Fibroblast of mammary gland (primary cell): Measurements from ENCODE around the gene LRP10.
A peak's percentile ranks its signal among the peaks of the same experiment; 100 is the strongest.

Experiments
- DNase-seq: peaks from one replicate; pipeline ENCODE4 v3.0.0-alpha.2; 2010; ENCODE audit warnings: low read depth
- H3K4me3 ChIP-seq: 2 replicates; pipeline ENCODE4 v1.5.1; 2011; ENCODE audit warnings: low read depth, mild to moderate bottlenecking, low read length, moderate library complexity; ENCODE audit not compliant: control insufficient read depth
- TF ChIP-seq, protein P1 (sequence below): conservative IDR thresholded peaks from 2 replicates; pipeline ENCODE4 v1.5.1; 2011; ENCODE audit warnings: low read depth, low read length, inconsistent platforms; ENCODE audit not compliant: control insufficient read depth, insufficient read depth

Gene LRP10

DNA sequence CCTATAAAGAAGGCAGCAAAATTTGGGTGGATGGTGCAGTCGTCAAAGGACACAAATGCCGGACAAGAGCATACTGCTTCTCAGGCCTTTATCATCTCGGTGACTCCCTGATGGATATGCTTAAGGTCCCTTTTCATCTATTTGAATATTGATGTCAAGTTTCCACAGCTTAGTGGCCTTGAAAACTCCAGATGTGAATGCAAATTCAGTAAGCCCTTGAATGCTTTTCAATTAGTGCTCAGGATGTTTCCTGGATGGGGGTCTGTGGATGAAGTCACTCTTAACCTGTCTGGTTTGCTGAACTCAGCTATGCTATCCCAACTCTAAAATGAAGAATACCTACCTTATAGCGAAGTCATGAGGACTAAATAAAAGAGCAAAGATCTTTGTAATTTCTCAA, 22.2 kb downstream of the LRP10 start:
- TF ChIP-seq, protein P1, sequence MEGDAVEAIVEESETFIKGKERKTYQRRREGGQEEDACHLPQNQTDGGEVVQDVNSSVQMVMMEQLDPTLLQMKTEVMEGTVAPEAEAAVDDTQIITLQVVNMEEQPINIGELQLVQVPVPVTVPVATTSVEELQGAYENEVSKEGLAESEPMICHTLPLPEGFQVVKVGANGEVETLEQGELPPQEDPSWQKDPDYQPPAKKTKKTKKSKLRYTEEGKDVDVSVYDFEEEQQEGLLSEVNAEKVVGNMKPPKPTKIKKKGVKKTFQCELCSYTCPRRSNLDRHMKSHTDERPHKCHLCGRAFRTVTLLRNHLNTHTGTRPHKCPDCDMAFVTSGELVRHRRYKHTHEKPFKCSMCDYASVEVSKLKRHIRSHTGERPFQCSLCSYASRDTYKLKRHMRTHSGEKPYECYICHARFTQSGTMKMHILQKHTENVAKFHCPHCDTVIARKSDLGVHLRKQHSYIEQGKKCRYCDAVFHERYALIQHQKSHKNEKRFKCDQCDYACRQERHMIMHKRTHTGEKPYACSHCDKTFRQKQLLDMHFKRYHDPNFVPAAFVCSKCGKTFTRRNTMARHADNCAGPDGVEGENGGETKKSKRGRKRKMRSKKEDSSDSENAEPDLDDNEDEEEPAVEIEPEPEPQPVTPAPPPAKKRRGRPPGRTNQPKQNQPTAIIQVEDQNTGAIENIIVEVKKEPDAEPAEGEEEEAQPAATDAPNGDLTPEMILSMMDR: no peak
- H3K4me3 ChIP-seq: no peak overlapping the region
- no peak for DNase-seq

- TF ChIP-seq, protein P1: no peak
- DNase-seq: no peak
- H3K4me3 ChIP-seq: no peak overlapping the region
Measured at GRCh38 chr14:22895402-22895801, 23.9 kb downstream of the LRP10 start.

DNA sequence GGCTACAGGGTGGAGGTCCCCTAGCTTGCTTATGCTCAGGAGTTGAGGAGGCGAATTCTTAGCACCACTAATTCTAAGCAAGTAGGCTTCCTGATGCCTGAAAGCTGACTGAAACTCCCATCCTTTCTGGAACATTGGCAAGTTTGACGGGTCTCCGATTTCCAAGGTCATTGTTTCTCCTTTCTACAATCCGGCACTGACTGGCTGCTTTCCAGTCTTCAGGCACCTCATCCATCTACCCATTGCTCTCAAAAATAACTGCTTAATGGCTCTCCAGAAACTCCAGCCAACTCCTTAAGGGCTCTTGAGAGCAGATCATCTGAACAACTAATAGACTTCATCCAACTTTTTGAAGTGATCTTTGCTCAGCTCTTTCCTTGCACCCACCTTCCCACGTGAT, 24.8 kb downstream of the LRP10 start:
- no peak for DNase-seq
- no peak overlapping the region for H3K4me3 ChIP-seq
- TF ChIP-seq, protein P1: no peak

- H3K4me3 ChIP-seq: no peak overlapping the region
- TF ChIP-seq, protein P1: no peak
- DNase-seq: no peak
Measured at GRCh38 chr14:22896760-22897159, 25.2 kb downstream of the LRP10 start.

DNA sequence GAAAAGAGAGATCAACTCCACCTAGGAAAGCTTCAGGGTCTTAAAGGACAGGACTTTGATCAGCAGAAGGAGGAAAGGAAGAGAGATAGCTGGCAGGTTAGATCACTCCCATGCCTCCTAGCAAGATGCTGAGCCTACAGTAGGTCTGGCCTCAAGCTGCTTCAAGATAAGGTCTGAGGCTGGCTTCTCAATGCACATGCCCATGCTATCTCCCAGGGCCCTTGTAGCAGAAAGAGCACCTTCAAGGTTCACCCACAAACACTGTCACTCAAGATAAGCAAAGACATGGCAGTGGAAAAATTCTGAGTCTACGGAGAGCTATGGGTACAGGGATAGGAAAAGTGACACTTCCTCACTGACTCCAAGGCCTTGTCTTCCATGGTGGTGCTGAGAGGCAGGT, 25.8 kb downstream of the LRP10 start:
- no peak overlapping the region for H3K4me3 ChIP-seq
- TF ChIP-seq, protein P1: no peak
- DNase-seq: no peak

GRCh38 chr14:22898302-22899090, 27.0 kb downstream of the LRP10 start:
- TF ChIP-seq, protein P1: no peak
- H3K4me3 ChIP-seq: no peak overlapping the region
- DNase-seq: peak; percentile 87
